ENCODE measurements around the gene DLG2.

Gene DLG2

GRCh38 chr11:83858694-83859093, 1768.5 kb downstream of the DLG2 start:
- no peak for DNase-seq (ENCODE audit: low read depth, low spot score)

DNA sequence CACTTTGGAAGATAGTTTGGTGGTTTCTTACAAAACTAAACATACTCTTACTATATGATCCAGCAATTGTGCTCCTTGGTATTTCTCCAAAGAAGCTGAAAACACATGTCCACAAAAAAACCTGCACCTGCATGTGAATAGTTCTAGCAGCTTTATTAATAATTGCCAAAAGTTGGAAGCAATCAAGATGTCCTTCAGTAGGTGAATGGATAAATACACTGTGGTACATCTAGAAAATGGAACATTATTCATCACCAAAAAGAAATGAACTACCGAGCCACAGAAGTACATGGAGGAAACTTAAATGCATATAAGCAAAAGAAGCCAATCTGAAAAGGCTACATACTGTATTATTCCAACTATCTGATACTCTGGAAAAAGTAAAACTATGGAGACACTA, 1771.9 kb downstream of the DLG2 start:
- DNase-seq (ENCODE audit: low read depth, low spot score): no peak

GRCh38 chr11:83852775-83853442, 1774.2 kb downstream of the DLG2 start:
- DNase-seq (ENCODE audit: low read depth, low spot score): no peak

GRCh38 chr11:83852012-83852411, 1775.1 kb downstream of the DLG2 start:
- DNase-seq (ENCODE audit: low read depth, low spot score): no peak

DNA sequence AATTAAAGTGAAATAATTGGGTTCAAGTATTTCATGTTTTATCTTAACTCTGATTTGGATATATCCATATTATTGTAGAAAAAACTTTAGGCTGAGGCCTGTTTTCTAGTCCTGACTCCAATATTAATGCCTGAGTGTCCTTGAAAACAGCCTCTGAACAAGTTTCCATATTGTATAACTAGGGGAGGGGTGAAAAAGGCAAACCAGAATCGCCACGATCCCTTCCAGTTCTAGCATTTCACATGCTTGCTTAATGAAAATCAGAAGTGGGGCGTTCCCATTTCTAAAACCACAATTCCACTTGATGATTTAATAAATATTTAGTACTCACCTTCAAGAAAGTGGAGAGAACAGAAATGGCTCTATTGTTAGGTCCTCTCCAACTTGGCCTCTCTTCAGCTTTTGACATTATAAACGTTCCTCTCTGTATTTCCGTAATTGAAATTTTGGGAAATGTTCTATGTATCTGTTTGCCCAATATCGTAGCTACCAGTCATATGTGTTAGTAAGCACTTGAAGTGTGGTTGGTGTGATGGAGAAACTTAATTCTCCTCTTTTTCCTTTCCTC, 1779.6 kb downstream of the DLG2 start:
- DNase-seq (ENCODE audit: low read depth, low spot score): no peak

DNA sequence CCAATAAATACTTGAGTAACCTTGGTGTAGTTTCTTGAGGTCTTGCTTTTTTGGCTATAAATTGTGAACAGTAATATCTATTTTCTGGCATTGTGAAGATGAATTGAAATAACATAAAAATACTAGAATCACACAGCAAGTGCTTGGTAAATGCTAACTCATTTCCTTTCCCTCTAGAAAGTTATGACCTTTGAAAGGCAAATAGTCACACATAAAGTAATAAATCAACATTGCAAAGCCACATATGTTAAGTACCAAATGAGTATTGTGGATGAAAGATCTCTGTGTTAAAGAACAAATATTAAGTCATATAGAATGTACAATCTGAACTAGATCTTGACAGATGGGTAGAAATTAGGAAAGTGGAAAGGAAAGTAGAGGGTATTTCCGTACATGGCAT, 1781.3 kb downstream of the DLG2 start:
- no peak for DNase-seq (ENCODE audit: low read depth, low spot score)

DNA sequence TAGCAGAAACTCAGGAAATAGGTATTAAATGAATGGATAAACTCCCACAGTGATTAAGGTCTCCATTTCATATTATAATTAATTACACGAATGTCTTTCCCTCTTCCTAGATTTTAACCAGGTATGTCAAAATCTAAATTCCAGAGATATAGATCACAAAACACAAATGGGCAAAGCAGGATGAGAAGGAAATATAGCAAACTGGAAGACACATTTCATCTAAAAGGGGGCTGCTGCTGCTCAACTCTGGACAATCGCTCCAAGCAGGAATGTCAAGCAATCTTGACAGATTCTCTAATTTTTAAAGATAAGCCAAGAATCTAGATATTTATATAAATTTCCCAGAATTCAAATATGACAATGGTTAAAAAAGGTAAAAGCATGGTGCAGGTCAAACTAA, 1786.8 kb downstream of the DLG2 start:
- no peak for DNase-seq (ENCODE audit: low read depth, low spot score)

DNA sequence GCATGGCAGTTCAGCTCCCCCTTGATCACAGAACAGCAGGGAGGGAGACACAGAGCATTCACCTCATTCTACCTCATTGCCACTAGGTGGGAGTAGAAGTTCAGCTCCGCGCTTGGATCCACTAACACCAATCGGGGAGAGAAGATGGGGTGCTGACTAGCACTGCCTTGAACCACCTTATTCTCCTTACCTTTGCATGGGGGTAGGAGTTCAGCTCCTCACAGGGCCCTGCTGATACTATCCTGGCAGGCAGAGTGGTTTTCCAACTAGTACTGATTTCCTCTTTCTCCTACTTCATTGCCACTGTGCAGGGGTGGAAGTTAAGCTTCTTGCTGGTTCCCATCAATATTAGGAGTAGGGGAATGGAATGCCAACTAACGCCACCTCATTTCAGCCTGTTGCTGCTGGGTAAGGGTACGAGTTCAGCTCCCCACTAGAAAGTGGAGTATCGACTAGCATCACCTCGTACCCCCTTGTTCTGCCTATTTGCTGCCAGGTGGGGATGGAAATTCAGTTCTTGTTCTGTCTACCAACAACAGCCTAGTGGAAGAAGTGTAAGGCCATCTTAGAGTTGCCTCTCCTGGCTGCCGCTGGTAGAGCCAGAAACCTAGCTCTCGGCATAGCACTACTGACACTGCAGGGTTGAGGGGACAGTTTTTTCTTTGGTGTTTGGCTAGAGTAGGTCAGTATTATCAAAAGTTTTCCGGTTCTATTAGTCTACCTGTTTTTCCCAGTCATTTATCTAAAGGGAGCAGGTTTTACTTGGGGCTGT, 1790.1 kb downstream of the DLG2 start:
- DNase-seq (ENCODE audit: low read depth, low spot score): no peak

GRCh38 chr11:83836065-83836464, 1791.1 kb downstream of the DLG2 start:
- no peak for DNase-seq (ENCODE audit: low read depth, low spot score)

- no peak for DNase-seq (ENCODE audit: low read depth, low spot score)
Measured at GRCh38 chr11:83835423-83835822, 1791.7 kb downstream of the DLG2 start.

GRCh38 chr11:83831929-83832328, 1795.2 kb downstream of the DLG2 start:
- DNase-seq (ENCODE audit: low read depth, low spot score): no peak

DNA sequence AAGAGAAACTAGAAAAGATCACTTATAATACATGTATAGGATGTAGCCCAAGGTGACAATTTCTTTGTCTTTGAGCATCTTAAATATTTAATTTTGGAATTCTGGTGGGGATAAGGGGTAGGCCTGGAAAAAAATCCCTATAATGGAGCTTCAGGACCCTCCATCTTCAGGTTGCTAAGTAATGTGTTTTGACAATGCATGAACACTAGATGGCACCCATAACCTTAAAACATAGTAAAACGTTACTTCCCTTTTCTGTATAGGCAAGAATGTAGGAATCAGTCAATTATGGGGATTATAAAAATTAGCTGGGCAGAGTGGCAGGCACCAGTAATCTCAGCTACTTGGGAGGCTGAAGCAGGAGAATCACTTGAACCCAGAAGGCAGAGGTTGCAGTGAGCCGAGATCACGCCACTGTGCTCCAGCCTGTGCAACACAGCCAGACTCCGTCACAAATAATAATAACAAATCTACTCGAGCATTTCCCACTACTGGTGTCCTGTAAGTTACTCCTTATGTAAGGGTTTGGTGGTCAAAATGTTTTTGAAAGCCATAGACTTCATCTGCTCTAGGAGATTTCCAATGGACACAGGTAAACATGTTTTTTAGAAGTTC, 1799.1 kb downstream of the DLG2 start:
- no peak for DNase-seq (ENCODE audit: low read depth, low spot score)

GRCh38 chr11:83827520-83827919, 1799.6 kb downstream of the DLG2 start:
- DNase-seq (ENCODE audit: low read depth, low spot score): no peak

DNA sequence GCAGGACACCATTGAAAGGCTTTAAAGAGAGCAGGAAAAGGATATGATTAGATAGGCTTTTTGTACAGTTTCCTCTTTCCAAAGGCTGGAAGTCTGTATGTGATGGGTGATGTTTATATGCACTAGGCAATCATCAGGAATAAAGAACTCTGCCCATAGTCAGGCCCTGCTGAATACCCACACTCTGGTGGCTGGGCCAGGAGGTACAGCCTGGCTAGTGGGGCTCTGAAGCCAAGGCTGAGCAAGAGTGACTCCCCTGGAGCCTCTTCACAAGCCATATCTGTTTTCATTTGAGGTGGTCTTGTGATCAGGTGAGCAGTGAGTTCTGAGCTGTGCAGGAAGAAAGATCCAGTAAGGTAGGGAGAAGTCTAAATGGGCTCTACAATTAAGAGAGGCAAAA, 1801.1 kb downstream of the DLG2 start:
- DNase-seq (ENCODE audit: low read depth, low spot score): no peak

GRCh38 chr11:83823461-83824025, 1803.6 kb downstream of the DLG2 start:
- DNase-seq (ENCODE audit: low read depth, low spot score): no peak

DNA sequence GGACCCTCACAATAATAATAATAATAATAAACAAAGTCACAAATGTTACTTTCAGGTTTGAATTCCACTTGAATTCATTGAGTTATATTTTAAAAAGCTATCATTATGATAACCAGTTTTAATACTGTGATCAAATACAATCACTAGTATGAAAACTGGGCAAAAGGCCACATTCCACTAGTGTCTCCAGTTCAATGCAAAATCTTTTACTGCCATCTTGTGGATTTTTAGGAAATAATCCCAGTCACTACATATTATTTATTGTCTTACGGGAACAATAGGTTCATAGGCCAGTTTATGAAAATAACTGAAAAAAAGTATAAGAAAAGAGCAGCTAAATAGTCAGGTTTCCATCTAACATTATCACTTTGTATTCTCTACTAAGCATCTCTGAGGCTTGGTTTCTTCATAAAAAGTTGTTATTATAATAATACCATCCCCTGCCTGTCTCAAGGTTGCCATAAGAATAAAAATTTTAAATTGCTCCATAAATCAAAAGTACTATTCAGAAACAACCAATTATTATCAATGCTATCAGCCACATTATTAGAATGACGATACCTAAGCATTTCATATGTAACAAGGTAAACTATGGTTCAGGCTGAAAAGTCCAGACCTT, 1807.1 kb downstream of the DLG2 start:
- DNase-seq (ENCODE audit: low read depth, low spot score): no peak

DNA sequence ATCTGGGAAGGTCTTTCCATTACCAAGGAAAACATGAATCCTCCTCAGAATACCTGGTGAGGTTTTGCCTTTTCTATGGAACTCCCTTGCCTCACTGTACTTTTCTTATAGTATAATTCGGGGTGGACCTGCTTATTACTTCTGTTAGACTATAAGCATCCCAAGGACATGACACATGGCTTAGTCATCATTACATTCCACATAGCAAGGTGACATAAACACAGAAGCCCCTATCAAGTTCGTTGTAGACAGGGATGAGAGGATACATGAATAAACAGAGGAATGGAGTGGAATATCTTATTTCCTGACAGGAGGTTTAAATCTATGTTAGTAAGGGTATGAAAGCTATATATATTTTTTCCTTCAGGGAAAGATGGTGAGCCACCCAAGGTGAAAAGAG, 1808.8 kb downstream of the DLG2 start:
- DNase-seq (ENCODE audit: low read depth, low spot score): no peak

DNA sequence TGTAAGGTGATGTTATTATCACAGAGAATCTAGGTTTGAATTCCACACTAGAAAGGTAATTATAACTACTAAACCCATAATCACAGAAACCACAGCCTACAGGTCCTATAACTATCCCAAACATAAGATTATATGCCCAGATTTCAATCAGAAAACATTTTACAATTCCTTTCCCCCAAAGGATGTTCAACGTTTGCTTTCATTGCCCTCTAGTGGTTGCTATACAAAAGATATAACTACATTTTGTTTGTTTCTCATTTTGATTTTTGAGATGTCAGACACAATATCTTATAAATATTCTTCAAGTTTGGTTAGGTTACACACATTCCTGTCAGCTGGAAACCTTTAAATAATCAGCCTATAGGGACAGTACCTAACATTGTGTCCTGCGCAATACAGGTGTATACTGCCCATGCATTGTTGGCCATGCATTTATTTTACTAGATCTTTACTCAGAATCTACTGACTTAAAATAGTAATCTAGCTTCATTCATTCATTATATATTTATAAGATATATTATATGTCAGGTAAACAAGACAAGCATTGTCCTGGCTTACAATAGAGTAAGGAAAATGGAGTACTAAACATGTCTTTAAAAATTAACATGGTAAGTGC, 1810.5 kb downstream of the DLG2 start:
- no peak for DNase-seq (ENCODE audit: low read depth, low spot score)

DNA sequence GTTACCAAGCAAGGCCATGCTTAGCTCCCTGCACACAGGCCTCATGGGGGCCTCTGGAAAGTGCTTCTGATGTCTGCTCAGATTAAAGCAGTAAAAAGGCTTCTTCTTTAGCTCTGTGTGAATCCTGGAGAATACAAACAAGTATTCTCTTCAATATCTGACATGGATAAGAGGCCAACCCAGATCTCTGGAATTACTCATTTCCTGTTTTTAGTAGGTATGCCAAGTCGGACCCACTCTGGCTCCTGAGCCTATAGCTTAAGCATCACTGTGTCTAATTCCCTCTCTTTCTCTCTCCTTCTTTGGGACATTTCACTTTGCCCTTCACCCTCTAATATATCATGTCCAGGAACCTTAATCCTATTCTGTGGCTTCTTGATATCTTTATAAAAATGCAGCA, 1811.4 kb downstream of the DLG2 start:
- DNase-seq (ENCODE audit: low read depth, low spot score): no peak

- no peak for DNase-seq (ENCODE audit: low read depth, low spot score)
Measured at GRCh38 chr11:83813296-83813695, 1813.8 kb downstream of the DLG2 start.

GRCh38 chr11:83809274-83809673, 1817.9 kb downstream of the DLG2 start:
- DNase-seq (ENCODE audit: low read depth, low spot score): no peak

Measured in activated CD4-positive, CD25-positive, alpha-beta regulatory T cell treated with anti-CD3 and anti-CD28 coated beads, Interleukin-2, amount 50 U/mL, for 16 hours (primary cell).